KMS-11 (cell line): ENCODE data around the gene CCT7.
"Not testable (repeated sequence)": the region's sequence is repeated elsewhere in the genome, so short reads cannot be mapped to it uniquely, and the experiment has no call there.

Experiments used
- H2AFZ ChIP-seq: fragments of 200-600 bp; sonication (generic); 2 replicates; pipeline ENCODE4 v1.6.1; 2016; ENCODE audit warnings: antibody characterized with exemption, mixed run types, low read depth
- H3K27ac ChIP-seq: fragments of 200-600 bp; sonication (generic); 2 replicates; pipeline ENCODE4 v1.6.1; 2016; ENCODE audit warnings: mild to moderate bottlenecking, mixed run types
- H3K27me3 ChIP-seq: fragments of 200-600 bp; sonication (generic); 2 replicates; pipeline ENCODE4 v1.6.1; 2017; ENCODE audit warnings: mild to moderate bottlenecking, low read depth, mixed run types, moderate library complexity; ENCODE audit not compliant: insufficient read depth
- H3K36me3 ChIP-seq: fragments of 200-600 bp; sonication (generic); 2 replicates; pipeline ENCODE4 v1.6.1; 2017; ENCODE audit warnings: mild to moderate bottlenecking, mixed run types; ENCODE audit not compliant: insufficient read depth
- H3K4me1 ChIP-seq: fragments of 200-600 bp; sonication (generic); 2 replicates; pipeline ENCODE4 v1.6.1; 2016; ENCODE audit warnings: mild to moderate bottlenecking, low read depth, mixed run types; ENCODE audit not compliant: poor library complexity, severe bottlenecking
- H3K4me2 ChIP-seq: fragments of 200-600 bp; sonication (generic); 2 replicates; pipeline ENCODE4 v1.7.0; 2016; ENCODE audit warnings: mild to moderate bottlenecking, mixed run types
- H3K4me3 ChIP-seq: fragments of 200-600 bp; sonication (generic); IDR thresholded peaks from 2 replicates; pipeline ENCODE4 v1.6.1; 2017; ENCODE audit warnings: low read depth, low read length, mixed read lengths; ENCODE audit not compliant: insufficient read depth
- H3K79me2 ChIP-seq: fragments of 200-600 bp; sonication (generic); 2 replicates; pipeline ENCODE4 v1.6.1; 2016; ENCODE audit warnings: low read depth, mixed run types; ENCODE audit not compliant: insufficient read depth
- H3K9ac ChIP-seq: fragments of 200-600 bp; sonication (generic); 2 replicates; pipeline ENCODE4 v1.6.1; 2016; ENCODE audit warnings: mild to moderate bottlenecking, mixed run types
- H4K20me1 ChIP-seq: fragments of 200-600 bp; sonication (generic); 2 replicates; pipeline ENCODE4 v1.6.1; 2016; ENCODE audit warnings: mild to moderate bottlenecking, mixed run types; ENCODE audit not compliant: insufficient read depth
- TF ChIP-seq, protein P1 (sequence below): fragments of 200-600 bp; sonication (generic); conservative IDR thresholded peaks from 2 replicates; pipeline ENCODE4 v1.6.1; 2017; ENCODE audit warnings: low read depth, mild to moderate bottlenecking, antibody characterized with exemption, low read length, moderate library complexity, mixed read lengths

Gene CCT7

DNA sequence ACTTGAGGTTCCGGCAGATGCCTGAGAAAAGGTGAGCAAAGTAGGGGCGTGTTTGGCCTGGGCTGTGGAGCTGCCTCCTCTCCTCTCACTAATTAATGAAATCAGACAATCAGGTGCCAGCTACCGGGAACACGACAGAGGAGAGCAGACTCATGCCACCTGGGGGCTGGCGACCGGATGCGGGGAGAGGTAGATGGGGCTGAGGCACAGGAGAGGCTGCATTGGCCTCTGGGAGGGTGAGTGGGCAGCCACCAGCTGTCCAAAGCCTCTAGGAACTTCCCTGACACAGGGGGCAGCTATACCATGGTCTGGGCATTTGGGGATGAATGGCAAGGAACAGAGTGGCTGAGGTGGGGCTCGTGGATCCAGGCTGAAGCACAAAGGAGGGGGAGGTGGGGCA, 25.2 kb downstream of the CCT7 start:
- Histone ChIP-seq H2AFZ (no peak overlapping the region), H3K36me3 (peaks cover 4% of the 10 kb centered on the region; the same call in 1 of the 2 replicates), H3K4me1 (no peaks in the 10 kb centered on the region), H3K27me3 (no peaks in the 10 kb centered on the region), H3K4me3 (no peak overlapping the region), H4K20me1 (no peaks in the 10 kb centered on the region), H3K4me2 (no peak overlapping the region), H3K79me2 (no peaks in the 10 kb centered on the region), H3K9ac (no peak overlapping the region), H3K27ac (no peak overlapping the region)
- TF ChIP-seq, protein P1, sequence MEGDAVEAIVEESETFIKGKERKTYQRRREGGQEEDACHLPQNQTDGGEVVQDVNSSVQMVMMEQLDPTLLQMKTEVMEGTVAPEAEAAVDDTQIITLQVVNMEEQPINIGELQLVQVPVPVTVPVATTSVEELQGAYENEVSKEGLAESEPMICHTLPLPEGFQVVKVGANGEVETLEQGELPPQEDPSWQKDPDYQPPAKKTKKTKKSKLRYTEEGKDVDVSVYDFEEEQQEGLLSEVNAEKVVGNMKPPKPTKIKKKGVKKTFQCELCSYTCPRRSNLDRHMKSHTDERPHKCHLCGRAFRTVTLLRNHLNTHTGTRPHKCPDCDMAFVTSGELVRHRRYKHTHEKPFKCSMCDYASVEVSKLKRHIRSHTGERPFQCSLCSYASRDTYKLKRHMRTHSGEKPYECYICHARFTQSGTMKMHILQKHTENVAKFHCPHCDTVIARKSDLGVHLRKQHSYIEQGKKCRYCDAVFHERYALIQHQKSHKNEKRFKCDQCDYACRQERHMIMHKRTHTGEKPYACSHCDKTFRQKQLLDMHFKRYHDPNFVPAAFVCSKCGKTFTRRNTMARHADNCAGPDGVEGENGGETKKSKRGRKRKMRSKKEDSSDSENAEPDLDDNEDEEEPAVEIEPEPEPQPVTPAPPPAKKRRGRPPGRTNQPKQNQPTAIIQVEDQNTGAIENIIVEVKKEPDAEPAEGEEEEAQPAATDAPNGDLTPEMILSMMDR = no peak

DNA sequence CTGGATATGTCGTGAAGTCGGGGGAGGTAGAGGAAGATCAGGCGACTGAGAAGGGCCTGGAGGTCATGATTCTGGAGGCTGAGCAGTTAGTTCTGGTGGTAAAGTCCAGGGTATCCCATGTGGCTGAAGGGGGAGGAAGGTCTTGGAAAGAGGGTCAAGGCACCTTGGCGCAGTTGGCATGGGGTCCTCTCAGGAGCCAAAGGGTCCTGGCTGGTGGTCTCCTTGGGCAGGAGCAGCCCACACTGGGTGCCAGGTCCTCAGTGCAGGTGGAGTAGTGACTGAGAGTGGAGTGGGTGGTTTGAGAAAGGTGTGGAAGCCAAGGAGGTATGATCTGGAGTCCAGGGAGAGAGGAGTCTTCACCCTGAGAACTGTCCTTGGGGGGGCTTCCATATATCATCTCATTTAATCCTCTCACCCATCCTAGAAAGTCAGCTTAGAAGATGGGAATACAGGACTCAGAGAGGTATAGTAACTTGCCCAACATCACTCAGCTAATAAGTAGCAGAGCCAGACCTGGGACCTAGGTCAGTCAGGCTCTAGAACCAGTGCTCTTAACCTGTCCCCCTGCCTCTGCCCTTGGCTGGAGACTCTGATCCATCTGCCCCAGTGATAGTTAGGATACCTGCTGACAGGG, 25.7 kb downstream of the CCT7 start:
- H3K4me3 ChIP-seq = no peak overlapping the region
- H3K9ac ChIP-seq = no peak overlapping the region
- H4K20me1 ChIP-seq = no peaks in the 10 kb centered on the region
- H3K4me2 ChIP-seq = no peak overlapping the region
- H3K4me1 ChIP-seq = no peaks in the 10 kb centered on the region
- no peaks in the 10 kb centered on the region for H3K79me2 ChIP-seq
- TF ChIP-seq, protein P1 = no peak; the same call in 1 of the 2 replicates
- peaks cover 4% of the 10 kb centered on the region; the same call in 1 of the 2 replicates for H3K36me3 ChIP-seq
- no peak overlapping the region for H2AFZ ChIP-seq
- H3K27me3 ChIP-seq = no peaks in the 10 kb centered on the region
- no peak overlapping the region for H3K27ac ChIP-seq

DNA sequence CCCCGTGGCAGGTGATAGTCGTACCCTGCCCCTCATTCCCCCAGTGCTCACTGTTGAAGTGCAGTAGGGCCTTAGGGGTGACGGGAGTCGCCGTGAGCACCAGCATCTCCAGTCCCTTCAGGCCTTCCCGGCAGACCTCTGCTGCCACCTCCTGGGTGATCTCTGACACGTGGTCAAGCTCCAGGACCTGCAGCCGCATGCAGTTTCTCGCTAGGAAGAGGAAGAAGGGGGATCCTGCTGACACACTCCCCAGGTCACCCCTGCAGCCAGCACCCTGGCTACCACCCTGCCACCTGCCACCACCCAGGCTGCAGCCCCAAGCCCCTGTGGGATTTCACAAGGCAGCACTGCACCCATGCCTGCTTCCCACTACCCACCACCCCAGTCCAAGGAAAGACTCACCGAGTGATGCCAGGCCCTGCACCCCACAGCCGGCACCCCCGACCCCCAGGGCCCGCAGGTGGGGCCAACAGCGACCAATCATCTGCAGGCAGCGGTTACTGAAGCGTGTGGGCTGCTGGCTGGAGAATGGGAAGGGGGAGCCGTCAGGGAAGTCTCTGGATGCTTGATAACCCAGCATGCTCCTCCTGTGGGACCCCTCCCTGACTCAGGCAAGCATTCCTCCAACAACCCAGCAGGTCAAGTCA, 26.4 kb downstream of the CCT7 start:
- H3K27me3 ChIP-seq = no peaks in the 10 kb centered on the region
- H3K4me2 ChIP-seq = no peak overlapping the region
- no peaks in the 10 kb centered on the region for H4K20me1 ChIP-seq
- H3K27ac ChIP-seq = no peak overlapping the region
- TF ChIP-seq, protein P1 = no peak; the same call in 1 of the 2 replicates
- H3K4me3 ChIP-seq = no peak overlapping the region
- H2AFZ ChIP-seq = no peak overlapping the region
- peaks cover 4% of the 10 kb centered on the region; the same call in 1 of the 2 replicates for H3K36me3 ChIP-seq
- no peaks in the 10 kb centered on the region for H3K4me1 ChIP-seq
- no peak overlapping the region for H3K9ac ChIP-seq
- H3K79me2 ChIP-seq = no peaks in the 10 kb centered on the region

DNA sequence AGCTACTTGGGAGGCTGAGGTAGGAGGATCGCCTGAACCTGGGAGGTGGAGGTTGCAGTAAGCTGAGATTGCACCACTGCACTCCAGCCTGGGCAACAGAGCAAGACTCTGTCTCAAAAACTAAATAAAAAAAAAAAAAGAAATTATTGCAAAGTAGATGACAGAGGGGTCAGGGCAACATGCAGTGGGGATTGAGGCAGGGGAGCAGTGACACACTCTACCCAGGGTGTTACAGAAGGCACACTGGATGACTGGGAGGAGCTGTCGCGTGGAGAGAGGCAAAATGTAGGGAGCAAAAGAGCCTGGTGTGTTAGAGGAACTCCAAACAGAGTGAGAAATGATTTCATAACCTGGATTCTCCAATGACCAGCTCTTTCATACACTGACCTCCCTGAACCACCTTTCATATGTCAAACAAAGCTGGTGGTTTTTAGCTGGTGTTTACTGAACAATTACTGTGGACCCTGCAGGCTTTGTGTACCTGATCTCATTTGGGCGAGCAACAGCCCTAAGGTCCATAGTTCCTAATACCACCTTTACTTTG, 28.1 kb downstream of the CCT7 start:
- Histone ChIP-seq H3K27me3 (no peaks in the 10 kb centered on the region), H3K36me3 (peaks cover 4% of the 10 kb centered on the region; the same call in 1 of the 2 replicates), H3K9ac (no peak overlapping the region), H3K4me1 (no peaks in the 10 kb centered on the region), H3K4me3 (no peak overlapping the region), H3K4me2 (no peak overlapping the region), H3K27ac (no peak overlapping the region), H3K79me2 (no peaks in the 10 kb centered on the region), H4K20me1 (no peaks in the 10 kb centered on the region), H2AFZ (no peak overlapping the region)
- TF ChIP-seq, protein P1 = no peak

DNA sequence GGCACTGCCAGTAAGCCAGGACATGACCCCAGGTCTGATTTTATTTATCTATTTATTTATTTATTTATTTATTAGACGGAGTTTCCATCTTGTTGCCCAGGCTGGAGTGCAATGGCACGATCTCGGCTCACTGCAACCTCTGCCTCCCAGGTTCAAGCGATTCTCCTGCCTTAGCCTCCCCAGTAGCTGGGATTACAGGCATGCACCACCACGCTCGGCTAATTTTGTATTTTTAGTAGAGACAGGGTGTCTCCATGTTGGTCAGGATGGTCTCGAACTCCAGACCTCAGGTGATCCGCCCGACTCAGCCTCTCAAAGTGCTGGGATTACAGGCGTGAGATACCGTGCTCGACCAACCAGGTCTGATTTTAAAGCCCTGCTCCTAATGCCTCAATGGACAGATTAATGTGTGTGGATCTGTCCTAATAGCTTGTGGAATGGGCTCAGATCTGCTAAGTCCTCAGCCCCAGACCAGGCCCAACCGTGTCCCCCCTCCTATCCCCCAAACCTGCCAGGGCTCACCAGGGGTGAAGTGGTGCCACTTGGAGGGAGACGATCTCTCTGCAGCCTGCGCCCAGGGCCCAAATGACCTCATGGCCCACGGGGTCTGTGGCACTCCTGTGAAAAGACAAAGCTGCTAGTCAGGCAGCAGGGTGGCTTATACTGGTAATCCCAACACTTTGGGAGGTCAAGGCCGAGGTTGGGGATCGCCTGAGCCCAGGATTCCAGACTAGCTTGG, 28.8 kb downstream of the CCT7 start:
- H3K27ac ChIP-seq, H4K20me1 ChIP-seq, H2AFZ ChIP-seq, H3K36me3 ChIP-seq, H3K79me2 ChIP-seq, H3K27me3 ChIP-seq, H3K4me1 ChIP-seq, H3K9ac ChIP-seq, H3K4me2 ChIP-seq, H3K4me3 ChIP-seq: not testable (repeated sequence)
